HCT116 (cell line): ENCODE data around the gene TAF11. TPM values are rescaled to one million over a fixed set of nuclear protein-coding genes. Genes with fewer than 3 reads are reported as not detected.
A peak's percentile ranks its signal among the peaks of the same experiment; 100 is the strongest.

Source experiments
- ATAC-seq: fragments of 200-7000 bp; cut with Tn5 transposase; 2 replicates; pipeline ENCODE4 v1.9.1; 2020; ENCODE audit warnings: mild to moderate bottlenecking, moderate library complexity
- BruUV-seq: library from RNA; stranded (reverse); fragments of 400-500 nt; replicated peaks from 2 replicates; lab custom pipeline; 2021; lab: Mats Ljungman, UMichigan
- CTCF ChIA-PET: fragments of 300-600 bp; sonication (Branson Sonifier 250); formaldehyde crosslinking; loops from one replicate; lab custom pipeline; 2021; ENCODE audit warnings: antibody characterized with exemption; lab: Charles Lee
- POLR2A ChIA-PET: fragments of 300-600, 350-600 bp; sonication (Branson Sonifier 250); formaldehyde crosslinking; loops from one replicate; lab custom pipeline; 2021; ENCODE audit warnings: antibody characterized with exemption; lab: Charles Lee
- RAD21 ChIA-PET, 2 experiments: fragments of 300-600 bp; sonication (Branson Sonifier 250); formaldehyde crosslinking; loops; one replicate each; lab custom pipeline; 2023; ENCODE audit warnings: low total read pairs in 2 of 2; ENCODE audit not compliant: uncharacterized antibody in 2 of 2, unreplicated experiment in 2 of 2, low non-redundant PET in 1 of 2; lab: Charles Lee
- DNase-seq: peaks from one replicate; pipeline ENCODE4 v3.0.0-alpha.2; 2010; ENCODE audit warnings: low read depth, low spot score
- H2AFZ ChIP-seq: fragments of 200-600 bp; shearing (Covaris generic), sonication (generic); 2 replicates; pipeline ENCODE4 v1.6.1; 2017; ENCODE audit warnings: low read depth, mixed run types, mixed read lengths, antibody characterized with exemption, low read length; ENCODE audit not compliant: poor library complexity, severe bottlenecking
- H3K27ac ChIP-seq: 2 replicates; pipeline ENCODE4 v1.5.1; 2012; ENCODE audit warnings: low read depth, low read length
- H3K27me3 ChIP-seq: fragments of 200-600 bp; sonication (generic); 2 replicates; pipeline ENCODE4 v1.6.1; 2016; ENCODE audit warnings: mixed run types, low read length, mixed read lengths; ENCODE audit not compliant: insufficient read depth
- H3K36me3 ChIP-seq, 2 experiments: fragments of 200-500 bp in 1 of 2; fragments of 200-600 bp in 1 of 2; sonication (Bioruptor generic) in 1 of 2; sonication (generic) in 1 of 2; 2 replicates each; pipeline versions ENCODE4 v1.5.1 to v1.6.1; 2014 to 2016; ENCODE audit warnings: low read length in 2 of 2, inconsistent platforms in 1 of 2, mixed read lengths in 1 of 2, mixed run types in 1 of 2; ENCODE audit not compliant: insufficient read depth in 2 of 2, control insufficient read depth in 1 of 2
- H3K4me1 ChIP-seq, 2 experiments: fragments of 200-600 bp in 1 of 2; sonication (generic) in 1 of 2; 2 replicates each; pipeline versions ENCODE4 v1.5.1 to v1.6.1; 2012 to 2017; ENCODE audit warnings: low read length in 2 of 2, inconsistent platforms in 1 of 2, mild to moderate bottlenecking in 1 of 2, mixed read lengths in 1 of 2, mixed run types in 1 of 2, moderate library complexity in 1 of 2; ENCODE audit not compliant: insufficient read depth in 2 of 2, control insufficient read depth in 1 of 2
- H3K4me2 ChIP-seq: fragments of 200-600 bp; sonication (generic); 2 replicates; pipeline ENCODE4 v1.6.1; 2017; ENCODE audit warnings: mixed run types, low read length, mixed read lengths
- H3K4me3 ChIP-seq, 2 experiments: fragments of 200-600 bp in 1 of 2; sonication (generic) in 1 of 2; replicated peaks in 1 of 2; 2 replicates each; pipeline ENCODE4 v1.5.1; 2011 to 2016; ENCODE audit warnings: low read length in 2 of 2, control low read depth in 1 of 2, low read depth in 1 of 2, mild to moderate bottlenecking in 1 of 2, mixed read lengths in 1 of 2, mixed run types in 1 of 2
- H3K79me2 ChIP-seq: fragments of 200-600 bp; sonication (generic); 2 replicates; pipeline ENCODE4 v1.6.1; 2017; ENCODE audit warnings: mild to moderate bottlenecking, mixed run types, low read length, moderate library complexity, mixed read lengths; ENCODE audit not compliant: insufficient read depth
- H3K9ac ChIP-seq: fragments of 200-600 bp; sonication (generic); 2 replicates; pipeline ENCODE4 v1.6.1; 2016; ENCODE audit warnings: low read length, mixed read lengths
- H3K9me2 ChIP-seq: fragments of 200-600 bp; sonication (generic), shearing (Covaris generic); 2 replicates; pipeline ENCODE4 v1.6.1; 2017; ENCODE audit warnings: mixed run types, mild to moderate bottlenecking, moderate library complexity; ENCODE audit not compliant: insufficient read depth
- H3K9me3 ChIP-seq, 2 experiments: fragments of 200-500 bp in 1 of 2; fragments of 200-600 bp in 1 of 2; sonication (Bioruptor generic) in 1 of 2; sonication (generic) in 1 of 2; 2 replicates each; pipeline ENCODE4 v1.6.1; 2014 to 2017; ENCODE audit warnings: low read length in 2 of 2, mixed read lengths in 2 of 2, inconsistent platforms in 1 of 2, low read depth in 1 of 2, mild to moderate bottlenecking in 1 of 2, mixed run types in 1 of 2, moderate library complexity in 1 of 2; ENCODE audit not compliant: control insufficient read depth in 1 of 2, insufficient read depth in 1 of 2
- H4K20me1 ChIP-seq: fragments of 200-600 bp; sonication (generic), shearing (Covaris generic); 2 replicates; pipeline ENCODE4 v1.6.1; 2017; ENCODE audit warnings: mixed run types, mild to moderate bottlenecking, moderate library complexity; ENCODE audit not compliant: insufficient read depth
- EGR1 ChIP-seq: IDR thresholded peaks from 2 replicates; pipeline ENCODE4 v1.6.1; 2012; ENCODE audit warnings: low read depth
- ELF1 ChIP-seq: IDR thresholded peaks from 2 replicates; pipeline ENCODE4 v1.6.1; 2012; ENCODE audit warnings: low read depth, borderline replicate concordance
- FOSL1 ChIP-seq: IDR thresholded peaks from 2 replicates; pipeline ENCODE4 v1.6.1; 2012; ENCODE audit warnings: low read depth
- POLR2A ChIP-seq: IDR thresholded peaks from 2 replicates; pipeline ENCODE4 v1.7.0; 2011; ENCODE audit warnings: borderline replicate concordance; ENCODE audit not compliant: insufficient read depth, insufficient read length; ENCODE audit errors: extremely low read depth
- RAD21 ChIP-seq: IDR thresholded peaks from 2 replicates; pipeline ENCODE4 v1.6.1; 2012; ENCODE audit warnings: low read depth, mild to moderate bottlenecking
- SIN3A ChIP-seq: IDR thresholded peaks from 2 replicates; pipeline ENCODE4 v1.6.1; 2012; ENCODE audit warnings: low read depth
- SP1 ChIP-seq: IDR thresholded peaks from 2 replicates; pipeline ENCODE4 v1.6.1; 2012; ENCODE audit warnings: low read depth
- SRF ChIP-seq: IDR thresholded peaks from 2 replicates; pipeline ENCODE4 v1.6.1; 2012; ENCODE audit warnings: low read depth
- TCF7L2 ChIP-seq: IDR thresholded peaks from 2 replicates; pipeline ENCODE4 v1.7.0; 2011; ENCODE audit warnings: borderline replicate concordance, inconsistent platforms; ENCODE audit not compliant: insufficient read depth, insufficient read length; ENCODE audit errors: extremely low read depth
- YY1 ChIP-seq: IDR thresholded peaks from 2 replicates; pipeline ENCODE4 v1.6.1; 2011; ENCODE audit warnings: low read length, low read depth, moderate library complexity, mild to moderate bottlenecking; ENCODE audit not compliant: insufficient replicate concordance; ENCODE audit errors: extremely low read depth
- intact Hi-C: fragments of 100-400 bp; cut with micrococcal nuclease; formaldehyde crosslinking; loops from 2 replicates; pipeline ENCODE4 v1.10.0; 2022
- total RNA-seq: library from RNA; stranded (reverse); gene quantifications from one replicate; pipeline ENCODE4 v1.2.1, GENCODE V29; 2021; ENCODE audit not compliant: unreplicated experiment
- TF ChIP-seq, protein P1 (sequence below): IDR thresholded peaks from 2 replicates; pipeline ENCODE4 v1.6.1; 2012; ENCODE audit warnings: low read depth
- TF ChIP-seq, protein P2 (sequence below), 3 experiments: fragments of 200-600 bp in 1 of 3; sonication (generic) in 1 of 3; IDR thresholded peaks in 2 of 3; conservative IDR thresholded peaks in 1 of 3; 2 replicates each; pipeline ENCODE4 v1.5.1; 2012 to 2017; ENCODE audit warnings: low read depth in 2 of 3, low read length in 2 of 3, antibody characterized with exemption in 1 of 3, borderline replicate concordance in 1 of 3, control low read depth in 1 of 3, mild to moderate bottlenecking in 1 of 3, mixed read lengths in 1 of 3, mixed run types in 1 of 3, moderate library complexity in 1 of 3; ENCODE audit not compliant: insufficient read depth in 1 of 3
- TF ChIP-seq, protein P3 (sequence below): IDR thresholded peaks from 2 replicates; pipeline ENCODE4 v1.6.1; 2012

Gene TAF11
- total RNA-seq, 1 experiment from 2014 or later = 23.7 TPM

- no peaks in the 10 kb centered on the region for H3K9me2 ChIP-seq
- BruUV-seq = no TSS peak
- H3K4me3 ChIP-seq = no peak overlapping the region
- ChIA-PET RAD21 (no interaction called here), CTCF (no interaction called here), POLR2A (interaction anchor here (0.6 kb wide), 1 partner anchor 49 kb away, joined by 3 read pairs; no protein-coding TSS in a partner anchor)
- H3K4me1 ChIP-seq = peaks cover 0 to 13% of the 10 kb centered on the region in 2 experiments; a peak in 1 of 4 replicates
- DNase-seq (no peak), ATAC-seq (peak; percentile 20; the same call in 1 of the 2 replicates)
- no peaks in the 10 kb centered on the region for H3K9me3 ChIP-seq
- peaks cover 0 to 17% of the 10 kb centered on the region in 2 experiments; a peak in 1 of 4 replicates for H3K36me3 ChIP-seq
- H4K20me1 ChIP-seq = no peaks in the 10 kb centered on the region
- H3K4me2 ChIP-seq = no peak overlapping the region
- peak overlapping the region; percentile 1; the same call in 1 of the 2 replicates for H3K27ac ChIP-seq
- no peak overlapping the region for H2AFZ ChIP-seq
- no peak overlapping the region for H3K9ac ChIP-seq
- H3K27me3 ChIP-seq = no peaks in the 10 kb centered on the region
- no peak for TF ChIP-seq EGR1
- TF ChIP-seq FOSL1 = no peak
- no peak for TF ChIP-seq POLR2A
- TF ChIP-seq, protein P1, sequence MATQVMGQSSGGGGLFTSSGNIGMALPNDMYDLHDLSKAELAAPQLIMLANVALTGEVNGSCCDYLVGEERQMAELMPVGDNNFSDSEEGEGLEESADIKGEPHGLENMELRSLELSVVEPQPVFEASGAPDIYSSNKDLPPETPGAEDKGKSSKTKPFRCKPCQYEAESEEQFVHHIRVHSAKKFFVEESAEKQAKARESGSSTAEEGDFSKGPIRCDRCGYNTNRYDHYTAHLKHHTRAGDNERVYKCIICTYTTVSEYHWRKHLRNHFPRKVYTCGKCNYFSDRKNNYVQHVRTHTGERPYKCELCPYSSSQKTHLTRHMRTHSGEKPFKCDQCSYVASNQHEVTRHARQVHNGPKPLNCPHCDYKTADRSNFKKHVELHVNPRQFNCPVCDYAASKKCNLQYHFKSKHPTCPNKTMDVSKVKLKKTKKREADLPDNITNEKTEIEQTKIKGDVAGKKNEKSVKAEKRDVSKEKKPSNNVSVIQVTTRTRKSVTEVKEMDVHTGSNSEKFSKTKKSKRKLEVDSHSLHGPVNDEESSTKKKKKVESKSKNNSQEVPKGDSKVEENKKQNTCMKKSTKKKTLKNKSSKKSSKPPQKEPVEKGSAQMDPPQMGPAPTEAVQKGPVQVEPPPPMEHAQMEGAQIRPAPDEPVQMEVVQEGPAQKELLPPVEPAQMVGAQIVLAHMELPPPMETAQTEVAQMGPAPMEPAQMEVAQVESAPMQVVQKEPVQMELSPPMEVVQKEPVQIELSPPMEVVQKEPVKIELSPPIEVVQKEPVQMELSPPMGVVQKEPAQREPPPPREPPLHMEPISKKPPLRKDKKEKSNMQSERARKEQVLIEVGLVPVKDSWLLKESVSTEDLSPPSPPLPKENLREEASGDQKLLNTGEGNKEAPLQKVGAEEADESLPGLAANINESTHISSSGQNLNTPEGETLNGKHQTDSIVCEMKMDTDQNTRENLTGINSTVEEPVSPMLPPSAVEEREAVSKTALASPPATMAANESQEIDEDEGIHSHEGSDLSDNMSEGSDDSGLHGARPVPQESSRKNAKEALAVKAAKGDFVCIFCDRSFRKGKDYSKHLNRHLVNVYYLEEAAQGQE = no peak
- no peak for TF ChIP-seq TCF7L2
- no peak for TF ChIP-seq SP1
- TF ChIP-seq RAD21 = no peak
- no peak for TF ChIP-seq ELF1
- TF ChIP-seq, protein P2, sequence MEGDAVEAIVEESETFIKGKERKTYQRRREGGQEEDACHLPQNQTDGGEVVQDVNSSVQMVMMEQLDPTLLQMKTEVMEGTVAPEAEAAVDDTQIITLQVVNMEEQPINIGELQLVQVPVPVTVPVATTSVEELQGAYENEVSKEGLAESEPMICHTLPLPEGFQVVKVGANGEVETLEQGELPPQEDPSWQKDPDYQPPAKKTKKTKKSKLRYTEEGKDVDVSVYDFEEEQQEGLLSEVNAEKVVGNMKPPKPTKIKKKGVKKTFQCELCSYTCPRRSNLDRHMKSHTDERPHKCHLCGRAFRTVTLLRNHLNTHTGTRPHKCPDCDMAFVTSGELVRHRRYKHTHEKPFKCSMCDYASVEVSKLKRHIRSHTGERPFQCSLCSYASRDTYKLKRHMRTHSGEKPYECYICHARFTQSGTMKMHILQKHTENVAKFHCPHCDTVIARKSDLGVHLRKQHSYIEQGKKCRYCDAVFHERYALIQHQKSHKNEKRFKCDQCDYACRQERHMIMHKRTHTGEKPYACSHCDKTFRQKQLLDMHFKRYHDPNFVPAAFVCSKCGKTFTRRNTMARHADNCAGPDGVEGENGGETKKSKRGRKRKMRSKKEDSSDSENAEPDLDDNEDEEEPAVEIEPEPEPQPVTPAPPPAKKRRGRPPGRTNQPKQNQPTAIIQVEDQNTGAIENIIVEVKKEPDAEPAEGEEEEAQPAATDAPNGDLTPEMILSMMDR (IDR thresholded peaks at IDR 0.05 in 2 of 3, conservative IDR thresholded peaks at IDR 0.05 in 1 of 3; ENCODE audit: borderline replicate concordance in 1 of 3, insufficient read depth in 1 of 3, low read depth in 2 of 3, low read length in 2 of 3) = no peak
- no peak for TF ChIP-seq YY1
- TF ChIP-seq SRF = no peak
- no peak for TF ChIP-seq SIN3A
- TF ChIP-seq, protein P3, sequence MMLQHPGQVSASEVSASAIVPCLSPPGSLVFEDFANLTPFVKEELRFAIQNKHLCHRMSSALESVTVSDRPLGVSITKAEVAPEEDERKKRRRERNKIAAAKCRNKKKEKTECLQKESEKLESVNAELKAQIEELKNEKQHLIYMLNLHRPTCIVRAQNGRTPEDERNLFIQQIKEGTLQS = no peak
- TF ChIP-seq, all 23 proteins: peak for 0
- no peaks in the 10 kb centered on the region for H3K79me2 ChIP-seq
- intact Hi-C loops = no loop called here
Measured at GRCh38 chr6:34839666-34840352, 48.0 kb downstream of the TAF11 start.
